HG03196 (cell line): ENCODE data around the gene WWTR1.

Source experiments
- ATAC-seq: cut with Tn5 transposase; IDR thresholded peaks from one replicate; pipeline ENCODE4 v1.9.1; 2021; ENCODE audit not compliant: unreplicated experiment

The WWTR1 gene

DNA sequence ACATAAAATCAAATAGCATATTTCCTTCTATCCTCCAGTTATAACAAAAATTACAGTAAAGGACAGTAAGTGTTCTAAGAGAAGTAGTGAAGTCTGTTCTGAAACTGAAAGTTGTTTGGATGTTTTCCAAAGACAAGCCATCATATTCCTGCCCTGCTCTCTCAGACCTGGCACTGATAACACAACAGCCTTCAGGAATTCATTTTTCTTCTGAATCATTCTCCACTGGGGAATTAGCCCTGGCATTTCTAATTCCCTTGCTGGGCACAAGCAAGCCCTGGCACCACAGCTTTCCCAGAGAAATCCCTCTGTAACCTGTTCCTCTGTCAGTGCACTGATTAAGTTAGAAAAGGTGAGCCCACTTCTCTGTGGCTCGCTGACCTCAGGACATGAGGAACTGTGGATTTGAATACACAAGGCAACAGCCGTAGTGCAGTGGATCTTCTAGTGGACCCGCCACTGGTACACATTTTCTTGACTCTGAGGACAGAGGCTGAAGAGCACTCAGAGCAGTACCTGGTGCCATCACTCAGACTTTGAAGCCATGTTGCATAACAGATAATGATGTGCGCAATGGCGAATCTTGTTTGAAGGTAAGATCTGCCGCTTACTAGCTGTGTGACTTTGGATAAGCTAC is 61.6 kb downstream of the WWTR1 start:
- ATAC-seq, result no peak

DNA sequence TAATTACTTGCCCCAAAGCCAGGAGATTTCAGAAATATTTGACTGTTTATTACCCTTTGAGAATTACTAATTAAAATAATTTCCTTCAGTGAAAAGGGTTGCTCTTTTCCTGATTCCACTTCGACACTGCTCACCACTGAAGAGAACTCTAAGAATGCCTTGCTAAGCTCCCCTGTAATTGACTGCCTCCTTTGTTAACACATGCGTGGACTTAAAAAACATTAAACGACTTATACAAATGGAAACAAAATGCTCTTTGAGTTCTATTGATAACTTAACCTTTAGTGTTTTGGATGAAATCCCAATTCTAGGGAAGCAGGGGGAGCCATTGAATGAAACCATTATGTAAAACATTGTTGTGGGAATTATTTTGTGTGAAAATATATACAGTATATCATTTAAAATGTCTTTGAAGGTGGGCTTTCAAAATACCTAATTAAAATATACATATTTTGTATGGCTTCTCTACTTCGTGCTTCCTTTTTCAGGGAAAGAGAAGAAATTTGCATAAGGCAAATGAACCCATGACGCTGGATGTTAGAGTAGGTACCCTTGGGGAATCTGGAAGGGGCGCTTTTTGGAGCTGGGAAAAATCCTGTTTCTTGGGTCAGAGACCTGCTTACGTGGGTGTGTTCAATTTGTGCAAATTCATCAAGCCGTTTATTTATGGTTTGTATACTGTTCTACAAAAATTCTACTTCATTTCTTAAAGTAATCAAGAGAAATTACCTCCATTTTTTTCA is 64.2 kb downstream of the WWTR1 start:
- no peak for ATAC-seq

DNA sequence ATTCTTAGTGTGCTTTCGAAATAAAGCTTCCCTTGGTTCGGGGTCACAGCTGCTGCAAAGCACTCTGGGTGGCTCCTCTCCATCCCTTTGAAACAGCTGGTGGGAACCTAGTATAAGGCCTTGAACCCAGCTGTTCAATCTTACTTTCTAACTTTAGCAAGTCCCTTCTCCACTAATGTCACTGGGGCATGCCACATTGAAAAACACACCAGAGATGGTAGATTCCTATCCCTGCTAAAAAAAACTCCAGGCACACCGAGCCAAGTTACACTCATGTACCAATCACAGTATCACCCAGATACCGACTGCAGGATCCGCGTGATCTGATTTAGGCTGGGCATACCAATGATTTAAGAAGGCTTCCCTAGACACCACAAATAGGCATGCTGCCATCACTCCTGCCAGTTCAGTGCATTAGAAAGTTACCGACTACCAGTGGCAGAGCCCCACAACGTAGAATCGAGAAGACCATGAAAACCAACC is 65.0 kb downstream of the WWTR1 start:
- no peak for ATAC-seq

DNA sequence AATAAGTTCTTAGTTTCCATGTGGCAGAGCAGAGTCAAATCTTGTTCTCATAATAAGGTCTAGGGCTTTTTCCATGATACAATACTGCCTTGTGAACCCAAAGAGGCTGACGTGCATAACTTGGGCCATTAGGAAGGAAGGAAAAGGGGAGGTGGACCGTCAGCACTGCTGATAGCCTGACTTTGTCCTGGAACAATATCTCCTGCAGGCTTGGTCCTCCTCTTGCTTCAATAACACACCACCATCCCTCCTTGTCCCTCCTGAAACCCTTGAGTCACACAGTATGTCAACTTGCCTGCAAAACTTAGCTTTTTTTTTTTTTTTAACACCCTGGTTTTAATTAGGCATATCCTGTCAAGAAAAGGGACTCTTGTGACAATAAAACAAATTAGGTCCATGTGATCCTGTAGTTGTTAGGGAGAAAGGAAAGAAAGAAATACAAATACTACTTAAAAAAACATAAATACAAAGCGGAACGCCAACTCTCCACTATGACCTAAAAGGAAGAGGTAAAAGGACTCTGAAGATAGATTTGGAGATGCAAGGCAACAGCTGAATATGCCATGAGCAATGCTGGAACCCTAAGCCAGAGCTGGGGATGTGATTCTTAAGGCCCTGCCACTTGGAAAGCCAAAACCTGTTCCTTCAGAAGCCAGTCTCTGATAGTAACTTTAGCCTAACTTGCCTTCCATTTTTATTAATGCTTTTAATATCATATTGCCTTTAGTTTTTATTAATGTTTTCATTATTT is 67.0 kb downstream of the WWTR1 start:
- ATAC-seq, result no peak

DNA sequence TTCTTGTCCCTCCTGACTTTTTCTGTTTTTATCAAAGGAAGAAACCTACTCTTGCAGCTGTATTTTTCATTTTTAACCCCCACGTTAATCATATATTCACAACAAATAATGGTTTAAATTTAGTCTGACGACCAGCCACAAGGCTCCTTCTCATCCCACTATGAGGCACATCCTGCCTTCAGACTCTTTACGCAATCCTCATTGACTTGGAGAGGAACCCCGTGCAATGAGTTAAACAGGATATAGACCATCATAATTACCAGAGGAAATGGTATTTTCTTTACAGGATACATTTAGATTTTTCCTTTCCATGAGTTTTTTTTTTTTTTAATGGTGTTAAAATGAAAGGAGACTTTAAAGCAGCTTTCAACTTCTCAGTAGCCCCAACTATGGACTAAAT is 68.5 kb downstream of the WWTR1 start:
- ATAC-seq, result no peak

DNA sequence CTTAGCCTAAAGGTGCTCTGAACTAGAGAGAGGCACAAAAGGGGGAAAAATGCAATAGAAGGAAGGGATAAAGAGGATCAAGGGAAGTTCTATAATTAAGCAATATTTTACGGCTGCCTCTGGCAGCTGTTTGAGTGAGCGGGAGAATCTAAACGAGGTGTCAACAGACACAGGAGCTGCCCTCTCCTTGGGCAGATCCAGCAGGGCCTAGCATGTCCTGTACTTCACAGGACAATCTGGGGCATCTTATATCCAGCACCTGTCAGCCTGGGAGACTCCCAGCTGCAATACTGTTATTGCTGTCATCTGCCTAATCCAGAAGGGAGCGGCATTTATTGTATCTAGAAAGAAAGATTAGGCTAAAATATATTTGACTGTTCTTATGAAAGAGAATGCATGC is 68.9 kb downstream of the WWTR1 start:
- no peak for ATAC-seq

DNA sequence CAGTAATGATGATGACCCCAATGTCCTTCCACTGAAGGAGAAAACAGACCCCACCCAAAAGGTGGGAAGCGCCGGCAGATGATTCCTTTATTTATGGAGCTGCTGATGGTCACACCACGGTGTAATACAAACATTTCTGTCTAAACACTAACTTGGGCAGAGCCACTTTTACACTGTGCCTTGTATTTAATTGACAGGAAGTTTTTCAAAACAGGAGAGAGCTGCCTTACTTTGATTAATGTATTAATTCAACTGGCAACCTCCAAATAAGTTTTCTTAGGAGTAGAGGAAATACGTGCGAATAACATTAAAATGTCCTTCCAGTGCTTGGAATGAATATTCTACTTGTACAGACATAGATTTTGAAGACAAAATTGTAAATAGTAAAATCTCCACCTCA is 70.4 kb downstream of the WWTR1 start:
- ATAC-seq, result no peak

DNA sequence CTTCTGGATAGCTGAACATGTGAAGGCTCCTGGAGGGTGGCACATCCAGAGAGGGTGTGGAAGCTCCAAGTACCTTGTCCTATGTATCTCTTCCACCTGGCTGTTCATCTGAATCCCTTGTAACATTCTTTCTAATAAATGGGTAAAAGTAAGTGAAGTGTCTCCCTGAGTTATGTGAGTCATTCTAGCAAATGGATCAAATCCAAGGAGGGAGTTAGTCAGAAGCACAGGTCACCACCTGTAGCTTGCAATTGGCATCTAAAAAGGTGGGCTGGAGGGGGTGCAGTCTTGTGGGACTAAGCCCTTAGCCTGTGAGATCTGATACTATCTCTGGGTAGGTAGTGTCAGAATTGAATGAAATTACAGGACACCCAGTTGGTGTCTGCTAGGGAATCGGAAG is 71.0 kb downstream of the WWTR1 start:
- ATAC-seq, result no peak

DNA sequence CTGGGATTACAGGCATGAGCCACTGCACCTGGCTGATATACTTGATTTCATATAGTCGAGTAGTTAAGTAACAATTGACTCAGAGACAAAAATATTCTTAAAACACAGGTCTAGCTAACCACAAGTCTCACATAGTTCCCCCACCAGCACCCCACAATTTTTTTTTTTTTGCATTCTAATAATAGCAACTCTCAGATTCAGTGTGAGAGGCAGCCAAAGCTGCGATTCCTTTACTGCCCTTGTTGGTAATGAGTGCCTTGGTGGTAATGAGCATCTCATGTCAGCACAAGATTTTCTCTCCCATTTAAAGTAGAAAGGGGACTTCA is 72.5 kb downstream of the WWTR1 start:
- ATAC-seq, result peak; percentile 93

DNA sequence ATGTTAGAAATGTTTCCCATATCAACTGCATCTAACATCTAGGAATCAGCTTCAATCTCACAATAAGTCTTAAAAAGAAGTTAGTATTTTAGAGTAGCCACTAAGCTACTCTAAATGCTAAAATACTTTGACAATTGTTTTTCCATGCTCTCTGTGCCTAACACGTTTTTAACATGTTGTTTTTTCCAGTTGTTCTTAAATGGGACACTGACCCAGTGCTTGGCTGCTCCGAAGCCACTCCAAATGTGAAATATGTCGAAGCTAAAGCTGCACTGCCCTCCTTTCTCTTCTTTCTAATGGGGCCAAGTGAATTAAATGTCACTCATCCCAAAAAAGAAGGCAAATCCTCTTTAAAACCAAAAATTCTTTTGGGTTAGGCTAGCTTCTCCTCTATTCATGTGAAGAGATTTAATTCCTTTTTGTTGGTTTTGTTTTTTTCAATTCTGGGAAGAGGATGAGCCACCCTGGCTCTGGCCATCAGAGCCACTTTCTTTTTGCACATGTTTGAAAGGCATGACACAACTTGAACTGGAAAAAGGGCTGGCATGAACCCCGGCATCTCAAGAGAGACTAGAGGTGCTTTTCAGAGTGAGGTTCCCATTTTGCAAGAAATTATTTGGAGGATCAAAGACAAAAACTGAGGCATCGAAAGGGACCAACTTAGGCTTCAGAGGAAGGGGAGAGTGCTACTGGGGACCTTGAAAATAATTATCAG is 73.7 kb downstream of the WWTR1 start:
- no peak for ATAC-seq

DNA sequence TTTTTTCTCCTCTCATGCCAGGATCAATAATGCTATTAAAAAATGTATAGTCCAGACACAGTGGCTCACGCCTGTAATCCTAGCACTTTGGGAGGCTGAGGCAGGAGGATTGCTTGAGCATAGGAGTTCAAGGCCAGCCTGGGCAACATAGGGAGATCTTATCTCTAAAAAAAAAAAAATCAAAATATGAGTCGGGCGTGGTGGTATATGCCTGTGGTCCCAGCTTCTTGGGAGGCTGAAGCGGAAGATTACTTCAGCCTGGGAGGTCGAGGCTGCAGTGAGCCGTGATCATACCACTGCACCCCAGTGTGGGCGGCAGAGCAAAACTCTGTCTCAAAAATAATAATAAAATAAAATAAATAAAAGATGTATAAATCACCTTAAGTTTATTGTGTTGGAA is 75.4 kb downstream of the WWTR1 start:
- no peak for ATAC-seq

DNA sequence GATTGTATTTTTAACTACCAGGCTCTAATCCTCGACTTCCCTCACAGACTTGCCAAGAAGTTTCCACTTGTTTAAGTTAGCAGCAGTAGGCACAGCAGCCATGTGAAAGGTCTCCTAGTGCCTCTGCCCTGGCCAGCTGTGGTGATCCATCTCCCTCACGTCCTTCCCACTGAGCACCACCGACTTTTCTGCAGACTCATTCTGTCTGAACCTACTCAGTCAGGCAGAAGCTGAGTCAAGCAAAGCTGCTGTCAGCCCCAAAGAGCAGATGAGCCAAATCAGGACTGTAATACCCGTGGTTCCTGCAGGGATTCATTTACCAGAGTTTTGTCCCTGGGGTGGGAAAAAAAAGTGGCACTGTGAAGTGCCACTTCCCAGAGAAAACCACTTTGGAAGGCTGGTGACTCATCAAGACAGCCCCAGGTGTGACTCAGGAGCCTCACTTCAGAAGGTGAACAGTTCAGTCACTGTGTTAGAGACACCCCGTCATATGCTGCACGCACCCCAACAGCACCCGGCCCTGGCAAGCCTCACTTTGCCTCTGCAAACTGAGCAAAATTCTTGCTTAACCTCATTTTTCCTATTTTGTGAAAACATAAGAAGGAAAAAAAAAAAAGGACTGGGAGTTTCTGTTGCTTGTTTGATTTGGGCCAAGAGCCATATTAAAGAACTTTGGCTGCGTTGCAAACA is 76.0 kb downstream of the WWTR1 start:
- no peak for ATAC-seq

DNA sequence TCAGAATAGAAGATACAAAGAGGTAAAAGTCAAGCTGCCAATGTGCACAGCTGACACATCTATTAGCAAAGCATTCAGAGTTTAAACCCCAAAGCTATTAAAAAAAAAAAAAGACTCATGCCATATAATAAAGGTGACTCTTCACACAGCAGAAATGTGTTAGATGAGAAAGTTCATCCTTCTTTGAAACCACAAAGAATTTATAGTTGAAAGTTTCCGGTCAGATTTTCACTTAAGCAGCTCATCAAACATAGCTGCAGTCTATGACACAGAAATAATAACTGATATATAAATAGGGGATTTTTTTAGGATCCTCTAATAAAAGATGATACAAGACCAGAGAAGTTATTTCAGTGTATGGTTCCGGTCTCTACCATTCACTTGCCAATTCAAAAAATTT is 76.6 kb downstream of the WWTR1 start:
- ATAC-seq, result no peak

DNA sequence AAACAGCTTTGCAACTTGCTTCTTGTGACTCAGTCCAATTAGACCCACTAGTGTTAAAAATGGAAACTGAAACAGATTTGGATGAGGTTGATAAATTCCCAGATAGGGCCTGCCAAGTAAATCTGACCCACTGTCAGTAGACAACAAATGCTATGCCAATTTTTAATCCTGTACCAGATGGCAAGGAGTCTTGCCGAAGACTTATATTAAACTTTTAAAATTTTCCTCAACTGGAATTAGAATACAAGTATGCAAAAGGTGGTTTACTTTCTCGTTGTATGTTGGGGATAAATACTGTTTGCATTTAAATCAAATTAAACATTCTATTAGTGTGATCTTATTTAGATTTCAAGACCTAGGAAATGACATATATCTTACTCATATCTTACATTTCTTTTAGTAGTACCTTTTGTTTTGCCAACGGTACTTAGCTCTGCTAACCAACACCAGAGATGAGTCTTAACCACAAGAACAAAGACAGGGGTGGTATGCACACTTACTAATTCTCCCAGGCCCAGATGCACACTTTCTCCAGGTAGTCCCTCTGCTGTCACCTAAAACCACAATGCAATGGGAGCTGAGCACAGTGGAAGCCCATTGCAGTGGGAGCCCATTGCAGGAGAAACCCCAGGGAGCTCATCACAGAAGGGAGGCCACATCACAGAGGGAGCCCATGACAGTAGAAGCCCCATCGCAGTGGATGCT is 77.8 kb downstream of the WWTR1 start:
- ATAC-seq, result no peak

DNA sequence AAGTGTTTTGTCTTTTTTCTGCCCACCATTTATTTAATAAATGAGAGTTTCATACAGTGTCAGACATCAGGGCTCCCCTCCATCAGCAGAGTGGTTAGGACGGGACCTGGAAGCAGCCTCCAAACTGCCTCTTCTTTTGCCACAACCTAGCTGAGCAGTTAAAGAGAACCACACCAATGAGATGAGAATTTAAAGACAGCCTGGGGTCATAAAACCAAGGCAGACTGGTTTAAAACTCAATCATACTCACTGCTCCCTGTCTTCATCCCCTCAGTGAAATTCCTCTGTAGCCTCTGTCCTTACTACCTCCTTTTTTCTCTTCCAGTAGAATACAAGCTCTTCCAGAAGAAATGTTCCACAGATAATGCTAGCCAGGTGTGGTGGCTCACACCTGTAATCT is 78.7 kb downstream of the WWTR1 start:
- no peak for ATAC-seq

DNA sequence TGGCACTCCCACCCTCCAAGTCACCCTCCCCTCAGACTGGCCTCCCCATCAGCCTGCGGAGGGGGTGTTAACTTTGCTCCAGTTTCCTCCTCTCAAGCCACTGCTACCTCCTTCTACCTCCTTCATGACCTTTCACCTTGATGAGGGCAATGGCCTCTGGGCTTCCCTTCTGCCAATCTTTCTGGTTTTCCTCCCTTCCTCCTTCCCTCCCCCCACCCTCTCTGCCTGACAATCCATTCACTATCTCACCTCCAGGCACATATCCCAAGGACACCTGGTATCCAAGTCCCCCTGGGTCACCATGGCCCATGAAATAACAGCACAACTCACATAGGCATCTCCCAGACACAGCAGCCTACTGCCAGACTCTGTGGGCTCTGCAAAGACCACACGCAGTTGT is 80.0 kb downstream of the WWTR1 start:
- no peak for ATAC-seq

DNA sequence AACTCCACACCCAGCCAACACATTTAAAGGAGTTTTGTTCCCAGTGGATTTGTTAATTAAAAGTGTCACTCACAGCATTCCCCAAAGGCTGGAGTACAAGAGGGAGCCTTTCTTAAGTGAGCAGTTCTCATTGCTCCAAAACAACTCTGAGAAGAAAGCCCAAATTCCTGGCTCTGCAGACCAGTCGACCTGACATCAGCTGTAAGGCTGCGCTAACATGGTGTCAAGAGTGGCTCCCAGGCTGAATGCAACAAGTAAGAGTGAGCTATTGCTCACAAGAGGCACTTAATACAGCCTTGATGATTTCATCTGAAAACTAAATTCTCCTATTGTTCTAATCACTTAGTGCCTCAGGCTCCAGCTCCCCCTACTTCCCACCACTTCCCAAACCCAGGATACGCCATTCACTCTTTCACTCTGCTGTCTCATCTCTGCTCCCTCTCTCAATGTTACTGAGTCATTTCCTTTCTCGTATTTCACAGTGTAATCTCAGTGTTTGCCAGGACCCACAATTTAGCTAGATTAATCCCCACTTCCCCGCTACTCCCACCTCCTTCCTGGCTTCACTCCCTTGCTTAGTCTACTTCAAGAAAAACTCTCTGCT is 81.8 kb downstream of the WWTR1 start:
- peak; percentile 44 for ATAC-seq

DNA sequence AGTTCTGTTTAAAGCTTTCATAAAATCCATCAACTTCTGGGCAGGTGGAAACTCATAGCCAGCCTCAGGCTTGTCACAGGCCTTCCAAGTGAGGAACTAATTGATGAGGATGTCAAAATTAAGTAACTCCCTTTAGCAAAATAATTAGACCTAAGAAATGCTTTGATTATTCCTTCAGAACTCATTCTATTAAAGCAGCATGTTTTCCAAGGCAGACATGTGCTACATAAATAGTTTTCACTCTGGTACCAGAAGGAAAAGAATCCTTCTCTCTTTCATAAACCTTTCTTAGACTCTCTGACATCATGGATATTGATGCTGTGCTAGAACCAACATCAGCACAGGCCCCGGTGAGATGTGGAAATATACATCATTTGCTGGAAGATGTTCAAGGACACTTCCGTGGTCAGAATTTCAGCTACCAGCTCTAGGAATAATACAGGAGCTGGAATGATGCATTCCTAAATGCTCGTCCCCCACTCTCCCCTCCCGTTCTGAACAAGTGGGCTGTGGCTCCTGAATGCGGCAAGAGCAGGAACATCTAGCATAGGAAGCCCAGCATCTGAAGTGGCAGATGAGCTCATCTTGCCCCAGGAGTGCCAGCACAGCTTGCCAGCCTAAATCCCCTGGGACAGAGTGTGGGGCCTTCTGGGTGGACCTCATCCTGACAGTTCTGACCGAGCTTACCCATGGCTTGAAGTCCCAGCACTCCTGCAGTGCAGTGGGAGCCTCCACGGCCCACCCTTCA is 82.4 kb downstream of the WWTR1 start:
- no peak for ATAC-seq

DNA sequence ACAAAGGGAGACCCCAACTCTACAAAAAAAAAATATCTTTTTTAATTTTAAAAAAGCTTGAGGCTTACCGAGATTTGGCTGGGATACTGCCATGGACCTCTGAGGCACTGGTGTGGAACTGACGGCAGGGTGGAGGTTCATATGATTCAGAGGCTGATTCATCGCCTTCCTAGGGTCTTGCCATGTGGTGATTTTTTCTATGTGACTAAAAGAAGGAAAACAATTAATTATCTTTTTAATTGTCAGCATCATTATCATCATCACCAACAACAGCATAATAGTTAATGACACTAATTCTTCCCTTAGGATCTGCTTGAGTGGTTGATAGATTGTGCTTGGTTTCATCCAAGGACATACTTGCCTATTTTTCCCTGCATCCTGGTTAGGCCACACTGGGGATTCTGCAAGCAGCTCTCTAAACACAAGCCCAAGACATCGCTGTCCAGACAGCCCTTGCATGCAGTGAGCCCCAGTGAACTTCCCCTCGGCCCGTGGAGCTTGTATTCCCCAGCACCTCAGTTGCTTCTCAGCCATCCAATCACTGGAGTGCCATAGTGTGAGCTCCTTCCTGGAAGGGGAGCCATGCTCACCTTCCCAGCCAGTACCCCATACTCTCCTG is 84.9 kb downstream of the WWTR1 start:
- ATAC-seq, result no peak
